ENCODE data around the gene CD36.

CD36 gene

GRCh38 chr7:80629023-80629422 is 9.4 kb upstream of the CD36 start:
- DNase-seq: no peak

- peak; percentile 96 for DNase-seq
Measured at GRCh38 chr7:80630608-80631405, 7.6 kb upstream of the CD36 start.

GRCh38 chr7:80631421-80631820 is 7.0 kb upstream of the CD36 start:
- no peak for DNase-seq

GRCh38 chr7:80632139-80632538 is 6.3 kb upstream of the CD36 start:
- DNase-seq: no peak

GRCh38 chr7:80632819-80633218 is 5.6 kb upstream of the CD36 start:
- no peak for DNase-seq

- no peak for DNase-seq
Measured at GRCh38 chr7:80634505-80634904, 3.9 kb upstream of the CD36 start.

- DNase-seq: no peak
Measured at GRCh38 chr7:80635533-80635932, 2.9 kb upstream of the CD36 start.

- DNase-seq: no peak
Measured at GRCh38 chr7:80635998-80636397, 2.4 kb upstream of the CD36 start.

GRCh38 chr7:80636709-80637108 is 1.7 kb upstream of the CD36 start:
- DNase-seq: no peak

- no peak for DNase-seq
Measured at GRCh38 chr7:80637454-80637853, 988 bp upstream of the CD36 start.

- DNase-seq: no peak
Measured at GRCh38 chr7:80639011-80639410, 569 bp downstream of the CD36 start.

- no peak for DNase-seq
Measured at GRCh38 chr7:80640846-80641245, 2.4 kb downstream of the CD36 start.

GRCh38 chr7:80641548-80641947 is 3.1 kb downstream of the CD36 start:
- DNase-seq: no peak

GRCh38 chr7:80642871-80643270 is 4.4 kb downstream of the CD36 start:
- no peak for DNase-seq

- no peak for DNase-seq
Measured at GRCh38 chr7:80643336-80643915, 5.0 kb downstream of the CD36 start.

GRCh38 chr7:80644054-80644453 is 5.6 kb downstream of the CD36 start:
- no peak for DNase-seq

GRCh38 chr7:80646083-80646865 is 7.8 kb downstream of the CD36 start:
- no peak for DNase-seq

- no peak for DNase-seq
Measured at GRCh38 chr7:80647436-80647835, 9.0 kb downstream of the CD36 start.

GRCh38 chr7:80648031-80648600 is 9.7 kb downstream of the CD36 start:
- DNase-seq: no peak

- DNase-seq: no peak
Measured at GRCh38 chr7:80649011-80649410, 10.6 kb downstream of the CD36 start.

- no peak for DNase-seq
Measured at GRCh38 chr7:80650030-80650429, 11.6 kb downstream of the CD36 start.

GRCh38 chr7:80651471-80651870 is 13.0 kb downstream of the CD36 start:
- no peak for DNase-seq

- DNase-seq: no peak
Measured at GRCh38 chr7:80653244-80653643, 14.8 kb downstream of the CD36 start.

GRCh38 chr7:80654887-80655340 is 16.5 kb downstream of the CD36 start:
- no peak for DNase-seq

Measured in NCI-H345 (cell line).